LoVo (cell line): Measurements from ENCODE around the gene KIAA1217.

Source experiments
- DNase-seq: peaks from one replicate; pipeline ENCODE4 v3.0.0-alpha.2; 2016; ENCODE audit warnings: low spot score

Gene KIAA1217

GRCh38 chr10:24208661-24209431 is at the start of gene KIAA1217:
Gene KIAA1217, plus strand, starts transcription at chr10:24209138. Its CDS starts 56 bp downstream, at chr10:24209194.
- no peak for DNase-seq

- no peak for DNase-seq
Measured at GRCh38 chr10:24162206-24162985, 46.5 kb upstream of the KIAA1217 start.

GRCh38 chr10:24163485-24163884 is 45.5 kb upstream of the KIAA1217 start:
- DNase-seq: no peak

- DNase-seq: no peak
Measured at GRCh38 chr10:24168258-24169170, 40.4 kb upstream of the KIAA1217 start.

GRCh38 chr10:24170199-24170598 is 38.7 kb upstream of the KIAA1217 start:
- DNase-seq: no peak

- no peak for DNase-seq
Measured at GRCh38 chr10:24172909-24173308, 36.0 kb upstream of the KIAA1217 start.

GRCh38 chr10:24174014-24174413 is 34.9 kb upstream of the KIAA1217 start:
- DNase-seq: peak; percentile 47

GRCh38 chr10:24176658-24177057 is 32.3 kb upstream of the KIAA1217 start:
- DNase-seq: no peak

- DNase-seq: no peak
Measured at GRCh38 chr10:24177636-24178035, 31.3 kb upstream of the KIAA1217 start.

GRCh38 chr10:24180891-24181290 is 28.0 kb upstream of the KIAA1217 start:
- DNase-seq: no peak

GRCh38 chr10:24184455-24184854 is 24.5 kb upstream of the KIAA1217 start:
- no peak for DNase-seq

GRCh38 chr10:24193330-24193729 is 15.6 kb upstream of the KIAA1217 start:
- no peak for DNase-seq

- no peak for DNase-seq
Measured at GRCh38 chr10:24197263-24197662, 11.7 kb upstream of the KIAA1217 start.

GRCh38 chr10:24201503-24202180 is 7.3 kb upstream of the KIAA1217 start:
- DNase-seq: no peak

GRCh38 chr10:24202181-24202570 is 6.8 kb upstream of the KIAA1217 start:
- DNase-seq: no peak

- no peak for DNase-seq
Measured at GRCh38 chr10:24205821-24206220, 3.1 kb upstream of the KIAA1217 start.

GRCh38 chr10:24206334-24206733 is 2.6 kb upstream of the KIAA1217 start:
- DNase-seq: no peak

GRCh38 chr10:24206926-24207325 is 2.0 kb upstream of the KIAA1217 start:
- no peak for DNase-seq

GRCh38 chr10:24207341-24207740 is 1.6 kb upstream of the KIAA1217 start:
- no peak for DNase-seq

- DNase-seq: no peak
Measured at GRCh38 chr10:24207781-24208611, 942 bp upstream of the KIAA1217 start.

- no peak for DNase-seq
Measured at GRCh38 chr10:24209432-24209771, 464 bp downstream of the KIAA1217 start.
